ENCODE data around the gene MED13L.

The MED13L gene

DNA sequence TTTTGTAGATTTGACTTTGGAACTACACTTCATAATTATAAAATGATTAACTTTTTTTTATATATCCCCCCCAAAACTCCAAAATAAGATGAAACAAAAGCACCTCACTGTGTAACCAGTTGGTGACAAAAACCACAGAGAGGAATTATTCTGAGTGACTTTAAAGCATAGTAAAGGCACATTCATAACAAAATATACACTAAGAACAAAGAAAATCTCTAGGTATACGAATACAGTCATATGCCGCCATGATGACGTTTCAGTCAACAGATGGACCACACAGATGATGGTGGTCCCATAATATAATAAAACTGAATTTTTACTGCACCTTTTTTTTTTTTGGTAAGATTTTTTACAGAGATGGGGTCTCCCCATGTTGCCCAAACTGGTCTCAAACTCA, 70.7 kb downstream of the MED13L start:
- ATAC-seq (ENCODE audit: insufficient read depth, low read depth) = no peak
- Histone ChIP-seq H3K36me3 (ENCODE audit: insufficient read depth, low read length) (peaks cover 8% of the 10 kb centered on the region; the same call in 1 of the 2 replicates), H3K27me3 (ENCODE audit: insufficient read depth, low read length, poor library complexity) (no peaks in the 10 kb centered on the region), H3K4me1 (ENCODE audit: insufficient read depth, low read length) (peaks cover 5% of the 10 kb centered on the region; the same call in 1 of the 2 replicates), H3K4me3 (ENCODE audit: low read depth in 1 of 2, low read length in 2 of 2) (no peak overlapping the region), H3K4me2 (ENCODE audit: insufficient read depth, low read length) (no peak overlapping the region), H3K79me2 (ENCODE audit: insufficient read depth, low read length) (peaks cover 100% of the 10 kb centered on the region), H3K9me3 (ENCODE audit: insufficient read depth, low read length, severe bottlenecking) (no peaks in the 10 kb centered on the region), H4K20me1 (ENCODE audit: insufficient read depth, low read length) (peaks cover 74% of the 10 kb centered on the region), H2AFZ (ENCODE audit: low read depth, low read length) (no peak overlapping the region), H3K9ac (ENCODE audit: low read depth, low read length) (no peak overlapping the region), H3K27ac (ENCODE audit: low read length) (no peak overlapping the region)
- DNase-seq = no peak
- TF ChIP-seq, protein P1, sequence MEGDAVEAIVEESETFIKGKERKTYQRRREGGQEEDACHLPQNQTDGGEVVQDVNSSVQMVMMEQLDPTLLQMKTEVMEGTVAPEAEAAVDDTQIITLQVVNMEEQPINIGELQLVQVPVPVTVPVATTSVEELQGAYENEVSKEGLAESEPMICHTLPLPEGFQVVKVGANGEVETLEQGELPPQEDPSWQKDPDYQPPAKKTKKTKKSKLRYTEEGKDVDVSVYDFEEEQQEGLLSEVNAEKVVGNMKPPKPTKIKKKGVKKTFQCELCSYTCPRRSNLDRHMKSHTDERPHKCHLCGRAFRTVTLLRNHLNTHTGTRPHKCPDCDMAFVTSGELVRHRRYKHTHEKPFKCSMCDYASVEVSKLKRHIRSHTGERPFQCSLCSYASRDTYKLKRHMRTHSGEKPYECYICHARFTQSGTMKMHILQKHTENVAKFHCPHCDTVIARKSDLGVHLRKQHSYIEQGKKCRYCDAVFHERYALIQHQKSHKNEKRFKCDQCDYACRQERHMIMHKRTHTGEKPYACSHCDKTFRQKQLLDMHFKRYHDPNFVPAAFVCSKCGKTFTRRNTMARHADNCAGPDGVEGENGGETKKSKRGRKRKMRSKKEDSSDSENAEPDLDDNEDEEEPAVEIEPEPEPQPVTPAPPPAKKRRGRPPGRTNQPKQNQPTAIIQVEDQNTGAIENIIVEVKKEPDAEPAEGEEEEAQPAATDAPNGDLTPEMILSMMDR (IDR thresholded peaks at IDR 0.05; ENCODE audit: borderline replicate concordance, extremely low read depth, low read length, poor library complexity, severe bottlenecking) = no peak
- TF ChIP-seq EZH2 (IDR thresholded peaks at IDR 0.05; ENCODE audit: borderline replicate concordance, low read depth, low read length, severe bottlenecking) = no peak

DNA sequence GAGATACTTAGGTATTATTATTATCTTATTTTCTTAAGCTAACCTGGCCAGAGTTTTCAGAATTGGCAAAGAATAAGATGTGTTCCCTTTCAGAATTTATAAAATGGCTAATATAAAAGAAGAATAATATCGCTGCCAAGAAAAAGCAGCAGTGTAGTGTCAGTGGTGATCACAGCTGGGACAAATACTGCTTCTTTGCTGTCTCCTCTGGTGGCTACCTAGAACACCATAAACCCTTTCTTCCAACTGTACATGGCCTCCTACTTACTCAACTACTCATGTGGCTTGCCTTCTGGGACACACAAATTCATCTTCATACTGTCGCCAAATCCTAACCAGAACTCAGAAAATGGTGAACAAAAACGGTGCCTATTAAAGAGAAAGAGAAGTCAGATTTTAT, 72.7 kb downstream of the MED13L start:
- peaks cover 65% of the 10 kb centered on the region for H4K20me1 ChIP-seq (ENCODE audit: insufficient read depth, low read length)
- H3K4me2 ChIP-seq (ENCODE audit: insufficient read depth, low read length) = no peak overlapping the region
- H3K79me2 ChIP-seq (ENCODE audit: insufficient read depth, low read length) = peaks cover 100% of the 10 kb centered on the region
- H3K36me3 ChIP-seq (ENCODE audit: insufficient read depth, low read length) = peaks cover 8% of the 10 kb centered on the region; the same call in 1 of the 2 replicates
- no peak overlapping the region for H2AFZ ChIP-seq (ENCODE audit: low read depth, low read length)
- no peak overlapping the region for H3K9ac ChIP-seq (ENCODE audit: low read depth, low read length)
- no peaks in the 10 kb centered on the region for H3K9me3 ChIP-seq (ENCODE audit: insufficient read depth, low read length, severe bottlenecking)
- DNase-seq = no peak
- no peaks in the 10 kb centered on the region for H3K4me1 ChIP-seq (ENCODE audit: insufficient read depth, low read length)
- H3K27me3 ChIP-seq (ENCODE audit: insufficient read depth, low read length, poor library complexity) = no peaks in the 10 kb centered on the region
- no peak overlapping the region for H3K4me3 ChIP-seq (ENCODE audit: low read depth in 1 of 2, low read length in 2 of 2)
- no peak for ATAC-seq (ENCODE audit: insufficient read depth, low read depth)
- TF ChIP-seq, protein P1 (IDR thresholded peaks at IDR 0.05; ENCODE audit: borderline replicate concordance, extremely low read depth, low read length, poor library complexity, severe bottlenecking) = no peak
- TF ChIP-seq EZH2 (IDR thresholded peaks at IDR 0.05; ENCODE audit: borderline replicate concordance, low read depth, low read length, severe bottlenecking) = no peak
- H3K27ac ChIP-seq (ENCODE audit: low read length) = no peak overlapping the region

DNA sequence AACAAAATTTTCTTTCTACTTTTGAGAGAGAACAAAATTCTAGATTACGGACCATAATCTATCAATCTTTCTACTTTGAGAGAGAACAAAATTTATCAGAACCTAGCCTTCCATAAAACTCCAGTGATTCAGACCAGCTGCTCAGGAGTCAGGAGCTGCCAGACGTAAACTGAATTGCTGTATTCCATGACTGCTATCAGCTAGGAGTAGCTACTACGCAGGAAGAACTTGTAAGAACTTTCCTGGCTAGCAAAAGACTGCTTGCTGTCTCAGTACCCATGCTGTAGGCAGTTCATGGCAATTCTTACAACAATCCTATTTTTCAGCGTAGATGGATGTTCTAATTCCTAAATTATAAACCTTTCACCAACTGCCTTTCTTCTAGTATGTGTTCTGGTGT, 73.3 kb downstream of the MED13L start:
- H3K27ac ChIP-seq (ENCODE audit: low read length) = no peak overlapping the region
- peaks cover 62% of the 10 kb centered on the region for H4K20me1 ChIP-seq (ENCODE audit: insufficient read depth, low read length)
- no peaks in the 10 kb centered on the region for H3K4me1 ChIP-seq (ENCODE audit: insufficient read depth, low read length)
- peaks cover 100% of the 10 kb centered on the region for H3K79me2 ChIP-seq (ENCODE audit: insufficient read depth, low read length)
- H3K9ac ChIP-seq (ENCODE audit: low read depth, low read length) = no peak overlapping the region
- no peak overlapping the region for H2AFZ ChIP-seq (ENCODE audit: low read depth, low read length)
- no peak for DNase-seq
- TF ChIP-seq, protein P1 (IDR thresholded peaks at IDR 0.05; ENCODE audit: borderline replicate concordance, extremely low read depth, low read length, poor library complexity, severe bottlenecking) = no peak
- no peak for TF ChIP-seq EZH2 (IDR thresholded peaks at IDR 0.05; ENCODE audit: borderline replicate concordance, low read depth, low read length, severe bottlenecking)
- H3K9me3 ChIP-seq (ENCODE audit: insufficient read depth, low read length, severe bottlenecking) = no peaks in the 10 kb centered on the region
- no peak overlapping the region for H3K4me3 ChIP-seq (ENCODE audit: low read depth in 1 of 2, low read length in 2 of 2)
- H3K36me3 ChIP-seq (ENCODE audit: insufficient read depth, low read length) = peaks cover 8% of the 10 kb centered on the region; the same call in 1 of the 2 replicates
- no peak for ATAC-seq (ENCODE audit: insufficient read depth, low read depth)
- H3K27me3 ChIP-seq (ENCODE audit: insufficient read depth, low read length, poor library complexity) = no peaks in the 10 kb centered on the region
- no peak overlapping the region for H3K4me2 ChIP-seq (ENCODE audit: insufficient read depth, low read length)

DNA sequence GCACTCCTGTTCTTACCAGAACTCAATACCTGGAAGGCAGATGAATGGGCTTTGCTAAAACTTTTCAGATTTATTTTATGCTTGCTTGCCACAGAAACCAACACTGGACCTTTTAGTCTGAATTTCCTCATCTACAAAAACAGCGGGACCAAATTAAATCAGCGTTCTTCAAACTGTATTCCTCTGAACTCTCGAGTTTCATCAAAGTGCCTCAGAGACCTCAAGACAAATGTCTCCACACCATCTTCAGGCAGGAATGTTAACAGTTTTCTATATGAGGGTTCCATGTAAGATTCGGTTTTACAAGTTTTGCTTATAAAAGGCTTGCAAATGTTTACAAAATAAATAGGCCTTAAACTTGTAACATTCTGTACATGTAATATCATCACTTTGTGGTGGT, 74.6 kb downstream of the MED13L start:
- Histone ChIP-seq H3K79me2 (ENCODE audit: insufficient read depth, low read length) (peaks cover 100% of the 10 kb centered on the region), H2AFZ (ENCODE audit: low read depth, low read length) (no peak overlapping the region), H4K20me1 (ENCODE audit: insufficient read depth, low read length) (peaks cover 67% of the 10 kb centered on the region), H3K4me3 (ENCODE audit: low read depth in 1 of 2, low read length in 2 of 2) (no peak overlapping the region), H3K9me3 (ENCODE audit: insufficient read depth, low read length, severe bottlenecking) (no peaks in the 10 kb centered on the region), H3K27me3 (ENCODE audit: insufficient read depth, low read length, poor library complexity) (no peaks in the 10 kb centered on the region), H3K9ac (ENCODE audit: low read depth, low read length) (no peak overlapping the region), H3K36me3 (ENCODE audit: insufficient read depth, low read length) (peaks cover 8% of the 10 kb centered on the region; the same call in 1 of the 2 replicates), H3K4me2 (ENCODE audit: insufficient read depth, low read length) (no peak overlapping the region), H3K4me1 (ENCODE audit: insufficient read depth, low read length) (no peaks in the 10 kb centered on the region), H3K27ac (ENCODE audit: low read length) (no peak overlapping the region)
- TF ChIP-seq, protein P1 (IDR thresholded peaks at IDR 0.05; ENCODE audit: borderline replicate concordance, extremely low read depth, low read length, poor library complexity, severe bottlenecking) = no peak
- TF ChIP-seq EZH2 (IDR thresholded peaks at IDR 0.05; ENCODE audit: borderline replicate concordance, low read depth, low read length, severe bottlenecking) = no peak
- no peak for DNase-seq
- ATAC-seq (ENCODE audit: insufficient read depth, low read depth) = no peak

Measured in DND-41 (cell line).